ENCODE data around the gene NPTX1. TPM values are rescaled to one million over a fixed set of nuclear protein-coding genes. Genes with fewer than 3 reads are reported as not detected.
A peak's percentile ranks its signal among the peaks of the same experiment; 100 is the strongest.

The NPTX1 gene
- total RNA-seq, 3 donors from 2014 or later (not counting 1 experiment from before 2014, with no cell fraction given): 1.0 to 2.2 (median 2.2) TPM

DNA sequence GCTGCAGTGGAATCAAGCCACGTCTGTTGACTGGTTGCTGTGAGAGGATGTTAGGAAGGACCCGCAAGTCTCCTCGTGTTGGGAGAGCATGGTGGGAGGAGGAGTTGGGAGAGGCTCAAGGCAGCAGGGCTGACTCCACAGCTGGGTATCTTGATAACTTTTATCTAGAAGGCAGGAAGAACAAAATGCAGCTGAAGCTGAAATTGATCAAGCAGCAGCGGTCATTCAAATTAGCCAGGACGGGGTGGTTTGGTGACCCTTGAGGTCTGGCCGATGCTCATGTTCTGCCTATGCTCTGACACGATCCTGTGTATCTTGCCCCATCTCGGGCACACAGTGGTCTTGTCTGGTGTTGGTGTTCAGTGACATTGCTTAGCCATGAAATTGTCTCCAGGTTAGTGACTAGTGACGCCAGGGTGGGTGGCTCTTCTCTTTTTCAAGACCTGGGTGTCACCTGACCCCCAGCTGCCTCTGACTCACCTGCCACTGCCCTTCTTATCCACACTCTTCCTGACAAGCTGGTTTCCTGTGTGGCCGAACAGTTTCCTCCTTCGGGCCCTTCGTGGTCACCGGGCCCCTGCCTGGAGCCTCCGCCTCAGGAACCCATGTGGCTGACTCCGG is 19.1 kb downstream of the NPTX1 start:
- 30% methylated on average over 15 of the region's 15 CpGs for WGBS (ENCODE audit: insufficient coverage)
- H3K27me3 ChIP-seq (ENCODE audit: control insufficient read depth, insufficient read depth, low read length): no peaks in the 10 kb centered on the region
- Mint-ChIP-seq H3K4me1 (peaks cover 26% of the 10 kb centered on the region in 2 donors), H3K27ac (peak overlapping the region; percentile 34 to 67), H3K9me3 (no peaks in the 10 kb centered on the region), H3K36me3 (no peaks in the 10 kb centered on the region), H3K4me3 (peak overlapping the region; percentile 47), H3K27me3 (ENCODE audit: low read depth in 2 of 2) (peaks cover 15 to 18% of the 10 kb centered on the region in 2 donors)
- DNase-seq: no peak
- no peaks in the 10 kb centered on the region for H3K36me3 ChIP-seq (ENCODE audit: control insufficient read depth, insufficient read depth, low read length)
- peaks cover 42% of the 10 kb centered on the region for H3K4me1 ChIP-seq (ENCODE audit: control insufficient read depth, insufficient read depth, low read length)
- H3K9me3 ChIP-seq (ENCODE audit: control insufficient read depth, insufficient read depth, low read length): no peaks in the 10 kb centered on the region
- TF ChIP-seq, protein P1, sequence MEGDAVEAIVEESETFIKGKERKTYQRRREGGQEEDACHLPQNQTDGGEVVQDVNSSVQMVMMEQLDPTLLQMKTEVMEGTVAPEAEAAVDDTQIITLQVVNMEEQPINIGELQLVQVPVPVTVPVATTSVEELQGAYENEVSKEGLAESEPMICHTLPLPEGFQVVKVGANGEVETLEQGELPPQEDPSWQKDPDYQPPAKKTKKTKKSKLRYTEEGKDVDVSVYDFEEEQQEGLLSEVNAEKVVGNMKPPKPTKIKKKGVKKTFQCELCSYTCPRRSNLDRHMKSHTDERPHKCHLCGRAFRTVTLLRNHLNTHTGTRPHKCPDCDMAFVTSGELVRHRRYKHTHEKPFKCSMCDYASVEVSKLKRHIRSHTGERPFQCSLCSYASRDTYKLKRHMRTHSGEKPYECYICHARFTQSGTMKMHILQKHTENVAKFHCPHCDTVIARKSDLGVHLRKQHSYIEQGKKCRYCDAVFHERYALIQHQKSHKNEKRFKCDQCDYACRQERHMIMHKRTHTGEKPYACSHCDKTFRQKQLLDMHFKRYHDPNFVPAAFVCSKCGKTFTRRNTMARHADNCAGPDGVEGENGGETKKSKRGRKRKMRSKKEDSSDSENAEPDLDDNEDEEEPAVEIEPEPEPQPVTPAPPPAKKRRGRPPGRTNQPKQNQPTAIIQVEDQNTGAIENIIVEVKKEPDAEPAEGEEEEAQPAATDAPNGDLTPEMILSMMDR (IDR thresholded peaks at IDR 0.05): no peak
- ATAC-seq: peak in 1 of 3 donors; percentile 31
- no peak overlapping the region for H3K4me3 ChIP-seq (ENCODE audit: low read length)
- no peak overlapping the region for H3K27ac ChIP-seq (ENCODE audit: low read length)
- intact Hi-C loops (cut with micrococcal nuclease): no loop called here

- H3K36me3 Mint-ChIP-seq: no peaks in the 10 kb centered on the region
- H3K4me1 Mint-ChIP-seq: peaks cover 26% of the 10 kb centered on the region in 2 donors
- TF ChIP-seq, protein P1 (IDR thresholded peaks at IDR 0.05): no peak
- DNase-seq (no peak), ATAC-seq (no peak)
- Histone ChIP-seq H3K36me3 (ENCODE audit: control insufficient read depth, insufficient read depth, low read length) (no peaks in the 10 kb centered on the region), H3K4me1 (ENCODE audit: control insufficient read depth, insufficient read depth, low read length) (peaks cover 42% of the 10 kb centered on the region), H3K27ac (ENCODE audit: low read length) (no peak overlapping the region), H3K9me3 (ENCODE audit: control insufficient read depth, insufficient read depth, low read length) (no peaks in the 10 kb centered on the region), H3K4me3 (ENCODE audit: low read length) (no peak overlapping the region), H3K27me3 (ENCODE audit: control insufficient read depth, insufficient read depth, low read length) (no peaks in the 10 kb centered on the region)
- WGBS (ENCODE audit: insufficient coverage): 83% methylated on average over 19 of the region's 21 CpGs
- peak overlapping the region; percentile 47 for H3K4me3 Mint-ChIP-seq
- no peaks in the 10 kb centered on the region for H3K9me3 Mint-ChIP-seq
- peaks cover 15 to 18% of the 10 kb centered on the region in 2 donors for H3K27me3 Mint-ChIP-seq (ENCODE audit: low read depth in 2 of 2)
- H3K27ac Mint-ChIP-seq: peak overlapping the region; percentile 34 to 99
- intact Hi-C loops (cut with micrococcal nuclease): no loop called here
Observed at GRCh38 chr17:80456465-80457235, 19.8 kb downstream of the NPTX1 start.

GRCh38 chr17:80455784-80456183 is 20.6 kb downstream of the NPTX1 start:
- no peak for ATAC-seq
- Histone ChIP-seq H3K27ac (ENCODE audit: low read length) (peak overlapping the region; percentile 99), H3K4me3 (ENCODE audit: low read length) (no peak overlapping the region), H3K9me3 (ENCODE audit: control insufficient read depth, insufficient read depth, low read length) (no peaks in the 10 kb centered on the region), H3K36me3 (ENCODE audit: control insufficient read depth, insufficient read depth, low read length) (no peaks in the 10 kb centered on the region), H3K27me3 (ENCODE audit: control insufficient read depth, insufficient read depth, low read length) (no peaks in the 10 kb centered on the region), H3K4me1 (ENCODE audit: control insufficient read depth, insufficient read depth, low read length) (peaks cover 42% of the 10 kb centered on the region)
- Mint-ChIP-seq H3K27me3 (ENCODE audit: low read depth in 2 of 2) (peaks cover 10 to 14% of the 10 kb centered on the region in 2 donors), H3K36me3 (no peaks in the 10 kb centered on the region), H3K4me3 (peak overlapping the region; percentile 25), H3K4me1 (peaks cover 26 to 29% of the 10 kb centered on the region in 2 donors), H3K27ac (peak overlapping the region; percentile 97 to 99), H3K9me3 (no peaks in the 10 kb centered on the region)
- WGBS (ENCODE audit: insufficient coverage): 94% methylated on average over 4 of the region's 4 CpGs
- TF ChIP-seq, protein P1 (IDR thresholded peaks at IDR 0.05): no peak
- DNase-seq: no peak
- intact Hi-C loops (cut with micrococcal nuclease): loop anchor here (2.0 kb wide), 1 partner anchor 17 kb away; no protein-coding TSS in a partner anchor
